Measurements from ENCODE around the gene AUTS2. TPM values are rescaled to one million over a fixed set of nuclear protein-coding genes. Genes with fewer than 3 reads are reported as not detected.

AUTS2 gene
- total and polyA plus RNA-seq, 10 of the 15 experiments (the other 5 are each of a cell fraction or from before 2014, with no cell fraction given): 6.4 to 55.6 (median 21.6) TPM

DNA sequence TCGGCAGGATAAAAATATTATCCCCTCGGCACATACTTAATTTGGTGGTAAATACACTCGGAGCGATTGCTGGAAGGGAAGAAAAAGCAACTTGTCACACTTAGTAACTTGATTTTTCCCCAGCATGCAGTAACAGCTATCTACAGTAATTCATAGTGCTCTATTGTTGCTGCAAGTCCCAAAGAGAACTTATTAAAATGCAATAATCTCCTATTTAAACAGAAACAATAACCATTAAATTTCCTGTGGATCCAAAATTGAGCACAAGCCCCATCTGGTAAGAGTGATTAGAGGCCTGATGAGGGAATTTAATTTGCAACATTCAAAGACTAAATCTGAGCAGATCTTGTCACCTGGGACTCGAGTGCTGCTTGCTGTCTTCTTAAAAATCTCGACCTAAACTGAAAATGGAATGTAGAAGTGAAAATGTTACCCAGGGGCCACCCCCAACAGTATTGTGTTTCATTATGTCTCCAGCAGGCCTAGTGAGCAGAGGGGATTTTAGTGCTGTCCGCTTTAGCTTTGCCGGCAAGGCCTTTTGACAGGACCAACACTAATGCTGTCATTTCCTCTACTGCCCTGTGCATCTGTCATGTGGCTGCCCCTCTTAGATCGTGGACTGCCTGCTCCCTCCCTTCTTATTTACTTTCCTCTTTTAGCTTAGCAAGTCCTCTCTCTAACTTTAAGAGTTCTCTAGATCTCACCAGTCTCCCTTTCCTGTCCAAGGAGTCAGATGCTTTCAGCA, 639.7 kb downstream of the AUTS2 start (continued):
- TF ChIP-seq FOS (IDR thresholded peaks at IDR 0.05; ENCODE audit: borderline replicate concordance, extremely low read depth, insufficient read length): no peak
- no peak for TF ChIP-seq HDAC2 (IDR thresholded peaks at IDR 0.05)
- TF ChIP-seq ZNF384 (IDR thresholded peaks at IDR 0.05; ENCODE audit: borderline replicate concordance, low read depth, low read length): no peak
- TF ChIP-seq, protein P1, sequence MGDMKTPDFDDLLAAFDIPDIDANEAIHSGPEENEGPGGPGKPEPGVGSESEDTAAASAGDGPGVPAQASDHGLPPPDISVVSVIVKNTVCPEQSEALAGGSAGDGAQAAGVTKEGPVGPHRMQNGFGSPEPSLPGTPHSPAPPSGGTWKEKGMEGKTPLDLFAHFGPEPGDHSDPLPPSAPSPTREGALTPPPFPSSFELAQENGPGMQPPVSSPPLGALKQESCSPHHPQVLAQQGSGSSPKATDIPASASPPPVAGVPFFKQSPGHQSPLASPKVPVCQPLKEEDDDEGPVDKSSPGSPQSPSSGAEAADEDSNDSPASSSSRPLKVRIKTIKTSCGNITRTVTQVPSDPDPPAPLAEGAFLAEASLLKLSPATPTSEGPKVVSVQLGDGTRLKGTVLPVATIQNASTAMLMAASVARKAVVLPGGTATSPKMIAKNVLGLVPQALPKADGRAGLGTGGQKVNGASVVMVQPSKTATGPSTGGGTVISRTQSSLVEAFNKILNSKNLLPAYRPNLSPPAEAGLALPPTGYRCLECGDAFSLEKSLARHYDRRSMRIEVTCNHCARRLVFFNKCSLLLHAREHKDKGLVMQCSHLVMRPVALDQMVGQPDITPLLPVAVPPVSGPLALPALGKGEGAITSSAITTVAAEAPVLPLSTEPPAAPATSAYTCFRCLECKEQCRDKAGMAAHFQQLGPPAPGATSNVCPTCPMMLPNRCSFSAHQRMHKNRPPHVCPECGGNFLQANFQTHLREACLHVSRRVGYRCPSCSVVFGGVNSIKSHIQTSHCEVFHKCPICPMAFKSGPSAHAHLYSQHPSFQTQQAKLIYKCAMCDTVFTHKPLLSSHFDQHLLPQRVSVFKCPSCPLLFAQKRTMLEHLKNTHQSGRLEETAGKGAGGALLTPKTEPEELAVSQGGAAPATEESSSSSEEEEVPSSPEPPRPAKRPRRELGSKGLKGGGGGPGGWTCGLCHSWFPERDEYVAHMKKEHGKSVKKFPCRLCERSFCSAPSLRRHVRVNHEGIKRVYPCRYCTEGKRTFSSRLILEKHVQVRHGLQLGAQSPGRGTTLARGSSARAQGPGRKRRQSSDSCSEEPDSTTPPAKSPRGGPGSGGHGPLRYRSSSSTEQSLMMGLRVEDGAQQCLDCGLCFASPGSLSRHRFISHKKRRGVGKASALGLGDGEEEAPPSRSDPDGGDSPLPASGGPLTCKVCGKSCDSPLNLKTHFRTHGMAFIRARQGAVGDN (IDR thresholded peaks at IDR 0.05): peak; percentile 78
- TF ChIP-seq POLR2AphosphoS2 (IDR thresholded peaks at IDR 0.05; ENCODE audit: low read depth, low read length): no peak
- TF ChIP-seq, protein P2, sequence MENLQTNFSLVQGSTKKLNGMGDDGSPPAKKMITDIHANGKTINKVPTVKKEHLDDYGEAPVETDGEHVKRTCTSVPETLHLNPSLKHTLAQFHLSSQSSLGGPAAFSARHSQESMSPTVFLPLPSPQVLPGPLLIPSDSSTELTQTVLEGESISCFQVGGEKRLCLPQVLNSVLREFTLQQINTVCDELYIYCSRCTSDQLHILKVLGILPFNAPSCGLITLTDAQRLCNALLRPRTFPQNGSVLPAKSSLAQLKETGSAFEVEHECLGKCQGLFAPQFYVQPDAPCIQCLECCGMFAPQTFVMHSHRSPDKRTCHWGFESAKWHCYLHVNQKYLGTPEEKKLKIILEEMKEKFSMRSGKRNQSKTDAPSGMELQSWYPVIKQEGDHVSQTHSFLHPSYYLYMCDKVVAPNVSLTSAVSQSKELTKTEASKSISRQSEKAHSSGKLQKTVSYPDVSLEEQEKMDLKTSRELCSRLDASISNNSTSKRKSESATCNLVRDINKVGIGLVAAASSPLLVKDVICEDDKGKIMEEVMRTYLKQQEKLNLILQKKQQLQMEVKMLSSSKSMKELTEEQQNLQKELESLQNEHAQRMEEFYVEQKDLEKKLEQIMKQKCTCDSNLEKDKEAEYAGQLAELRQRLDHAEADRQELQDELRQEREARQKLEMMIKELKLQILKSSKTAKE (IDR thresholded peaks at IDR 0.05; ENCODE audit: low read depth, poor library complexity, severe bottlenecking): peak; percentile 76
- TF ChIP-seq, protein P3, sequence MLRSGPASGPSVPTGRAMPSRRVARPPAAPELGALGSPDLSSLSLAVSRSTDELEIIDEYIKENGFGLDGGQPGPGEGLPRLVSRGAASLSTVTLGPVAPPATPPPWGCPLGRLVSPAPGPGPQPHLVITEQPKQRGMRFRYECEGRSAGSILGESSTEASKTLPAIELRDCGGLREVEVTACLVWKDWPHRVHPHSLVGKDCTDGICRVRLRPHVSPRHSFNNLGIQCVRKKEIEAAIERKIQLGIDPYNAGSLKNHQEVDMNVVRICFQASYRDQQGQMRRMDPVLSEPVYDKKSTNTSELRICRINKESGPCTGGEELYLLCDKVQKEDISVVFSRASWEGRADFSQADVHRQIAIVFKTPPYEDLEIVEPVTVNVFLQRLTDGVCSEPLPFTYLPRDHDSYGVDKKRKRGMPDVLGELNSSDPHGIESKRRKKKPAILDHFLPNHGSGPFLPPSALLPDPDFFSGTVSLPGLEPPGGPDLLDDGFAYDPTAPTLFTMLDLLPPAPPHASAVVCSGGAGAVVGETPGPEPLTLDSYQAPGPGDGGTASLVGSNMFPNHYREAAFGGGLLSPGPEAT (IDR thresholded peaks at IDR 0.05; ENCODE audit: low read depth): peak; percentile 85
- no peak for TF ChIP-seq ZNF622 (IDR thresholded peaks at IDR 0.05)
- no peak for TF ChIP-seq HDAC6 (IDR thresholded peaks at IDR 0.05; ENCODE audit: unreplicated experiment)
- peak; percentile 95 for TF ChIP-seq TAF1 (IDR thresholded peaks at IDR 0.05; ENCODE audit: borderline replicate concordance, low read depth, low read length)
- TF ChIP-seq WRNIP1 (IDR thresholded peaks at IDR 0.05; ENCODE audit: borderline replicate concordance, low read depth, low read length): no peak
- no peak for TF ChIP-seq ZZZ3 (IDR thresholded peaks at IDR 0.05; ENCODE audit: control insufficient read depth, insufficient read length, low read depth)
- no peak for TF ChIP-seq RBBP5 (conservative IDR thresholded peaks at IDR 0.05)
- TF ChIP-seq NBN (IDR thresholded peaks at IDR 0.05): peak; percentile 63; the same call in 1 of the 2 replicates
- TF ChIP-seq, protein P4, sequence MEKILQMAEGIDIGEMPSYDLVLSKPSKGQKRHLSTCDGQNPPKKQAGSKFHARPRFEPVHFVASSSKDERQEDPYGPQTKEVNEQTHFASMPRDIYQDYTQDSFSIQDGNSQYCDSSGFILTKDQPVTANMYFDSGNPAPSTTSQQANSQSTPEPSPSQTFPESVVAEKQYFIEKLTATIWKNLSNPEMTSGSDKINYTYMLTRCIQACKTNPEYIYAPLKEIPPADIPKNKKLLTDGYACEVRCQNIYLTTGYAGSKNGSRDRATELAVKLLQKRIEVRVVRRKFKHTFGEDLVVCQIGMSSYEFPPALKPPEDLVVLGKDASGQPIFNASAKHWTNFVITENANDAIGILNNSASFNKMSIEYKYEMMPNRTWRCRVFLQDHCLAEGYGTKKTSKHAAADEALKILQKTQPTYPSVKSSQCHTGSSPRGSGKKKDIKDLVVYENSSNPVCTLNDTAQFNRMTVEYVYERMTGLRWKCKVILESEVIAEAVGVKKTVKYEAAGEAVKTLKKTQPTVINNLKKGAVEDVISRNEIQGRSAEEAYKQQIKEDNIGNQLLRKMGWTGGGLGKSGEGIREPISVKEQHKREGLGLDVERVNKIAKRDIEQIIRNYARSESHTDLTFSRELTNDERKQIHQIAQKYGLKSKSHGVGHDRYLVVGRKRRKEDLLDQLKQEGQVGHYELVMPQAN (conservative IDR thresholded peaks at IDR 0.05): no peak
- TF ChIP-seq SUZ12 (IDR thresholded peaks at IDR 0.05; ENCODE audit: unreplicated experiment): no peak
- no peak for TF ChIP-seq EGR1 (IDR thresholded peaks at IDR 0.05; ENCODE audit: borderline replicate concordance in 1 of 2, low read depth in 2 of 2, low read length in 2 of 2)
- no peak for TF ChIP-seq YY1 (IDR thresholded peaks at IDR 0.05; ENCODE audit: low read depth, low read length)
- no peak for TF ChIP-seq CHD4 (IDR thresholded peaks at IDR 0.05)

All from GM12878 (cell line).